Left lung (tissue), 10 donors: ENCODE results near the gene C5AR1. TPM values are rescaled to one million over a fixed set of nuclear protein-coding genes. Genes with fewer than 3 reads are reported as not detected.
A peak's percentile ranks its signal among the peaks of the same experiment; 100 is the strongest.

ENCODE experiments used
- ATAC-seq: fragments of 200-7000 bp; cut with Tn5 transposase; one replicate; pipeline ENCODE4 v1.9.1; 2020; ENCODE audit warnings: moderate library complexity
- DNase-seq, 4 donors: peaks; one replicate each; pipeline ENCODE4 v3.0.0-alpha.2; 2013 to 2020
- H3K27ac ChIP-seq, 2 donors: fragments of 200-600 bp; sonication (generic) in 1 of 2; one replicate each; pipeline versions ENCODE4 v1.5.0 to v1.8.0; 2020 to 2021
- H3K27me3 ChIP-seq, 2 donors: fragments of 200-600 bp; sonication (generic) in 1 of 2; one replicate each; pipeline versions ENCODE4 v1.5.0 to v1.8.0; 2020 to 2021
- H3K36me3 ChIP-seq, 2 donors: fragments of 200-600 bp; sonication (generic) in 1 of 2; one replicate each; pipeline versions ENCODE4 v1.5.0 to v1.8.0; 2020 to 2021
- H3K4me1 ChIP-seq, 2 donors: fragments of 200-600 bp; one replicate each; pipeline ENCODE4 v1.8.0; 2021
- H3K4me3 ChIP-seq, 2 donors: fragments of 200-600 bp; sonication (generic) in 1 of 2; one replicate each; pipeline versions ENCODE4 v1.5.0 to v1.8.0; 2020 to 2021; ENCODE audit warnings: mild to moderate bottlenecking in 1 of 2
- H3K9me3 ChIP-seq, 2 donors: fragments of 200-600 bp; sonication (generic) in 1 of 2; one replicate each; pipeline versions ENCODE4 v1.5.0 to v1.8.0; 2020 to 2021
- CTCF ChIP-seq, 2 donors: fragments of 200-600 bp; sonication (generic) in 1 of 2; IDR thresholded peaks; one replicate each; pipeline versions ENCODE4 v1.5.0 to v1.8.0; 2021; ENCODE audit warnings: antibody characterized with exemption in 2 of 2
- intact Hi-C, 2 donors: fragments of 100-400 bp; cut with DNase I; formaldehyde crosslinking; loops; one replicate each; pipeline versions ENCODE4 v1.11.2 to v1.14.2; 2022
- polyA plus RNA-seq, 6 donors: library from polyadenylated mRNA; unstranded; fragments of 120-200 nt; gene quantifications; one replicate each; pipeline ENCODE4 v1.2.1, GENCODE V29; 2013; ENCODE audit not compliant: insufficient read length in 6 of 6
- total RNA-seq, 2 donors: library from RNA; stranded (reverse); fragmentation: NEBNext Ultra II Directional; extraction: Animal tissue kit (Norgen Biotek cat#: 25700); gene quantifications; one replicate each; pipeline ENCODE4 v1.2.1, GENCODE V29; 2021
- donor health status: DM: no; HTN: yes; CAD: no.
- donor health status: DM: no; HTN: no; CAD: no.

C5AR1 gene
- total and polyA plus RNA-seq, 8 donors: 2.0 to 110 (median 3.5) TPM

GRCh38 chr19:47371261-47371660 is 61.6 kb downstream of the C5AR1 start:
- peak overlapping the region in 1 of 2 donors; percentile 85 for H3K27ac ChIP-seq
- peaks cover 0 to 97% of the 10 kb centered on the region in 2 donors for H3K36me3 ChIP-seq

More at GRCh38 chr19:47371261-47371660, 61.6 kb downstream of the C5AR1 start:
- no peaks in the 10 kb centered on the region for H3K27me3 ChIP-seq
- H3K4me1 ChIP-seq: peaks cover 0 to 39% of the 10 kb centered on the region in 2 donors
- intact Hi-C loops: no loop called here
- TF ChIP-seq CTCF (IDR thresholded peaks at IDR 0.05): no peak
- no peaks in the 10 kb centered on the region for H3K9me3 ChIP-seq
- DNase-seq (peak in 1 of 4 donors; percentile 72), ATAC-seq (no peak)
- H3K4me3 ChIP-seq: no peak overlapping the region

Other genes starting within 250 kb of the C5AR1 start
- gene ZC3H4, start 196.1 kb upstream of the C5AR1 start, total RNA-seq: 10 to 100 TPM; 37.9 to 39.2 TPM
- 10 to 100 TPM; 36.6 to 48.2 (median 39.8) TPM for gene ZC3H4, start 196.1 kb upstream of the C5AR1 start, polyA plus RNA-seq
- gene SAE1, start 179.0 kb upstream of the C5AR1 start, total RNA-seq: 10 to 100 TPM; 67.7 to 73.8 TPM
- gene SAE1, start 179.0 kb upstream of the C5AR1 start, polyA plus RNA-seq: 100 to 1,000 TPM in 3 of 6 donors, 10 to 100 TPM in 3; 88.2 to 125 (median 98.4) TPM
- gene BBC3, start 78.7 kb upstream of the C5AR1 start, total RNA-seq: 10 to 100 TPM in 1 of 2 donors, 1 to 10 TPM in 1; 8.7 to 13.8 TPM
- 1 to 10 TPM; 1.6 to 3.1 (median 2.3) TPM for gene BBC3, start 78.7 kb upstream of the C5AR1 start, polyA plus RNA-seq
- 10 to 100 TPM; 28.2 to 28.9 TPM for gene CCDC9, start 53.3 kb upstream of the C5AR1 start, total RNA-seq
- gene CCDC9, start 53.3 kb upstream of the C5AR1 start, polyA plus RNA-seq: 10 to 100 TPM; 24.7 to 35.8 (median 28.5) TPM
- 10 to 100 TPM; 22.1 to 22.2 TPM for gene INAFM1, start 35.0 kb upstream of the C5AR1 start, total RNA-seq
- gene INAFM1, start 35.0 kb upstream of the C5AR1 start, polyA plus RNA-seq: 10 to 100 TPM in 5 of 6 donors, 1 to 10 TPM in 1; 8.7 to 15.7 (median 11.5) TPM
- gene C5AR2, start 22.3 kb downstream of the C5AR1 start, total RNA-seq: 10 to 100 TPM in 1 of 2 donors, 1 to 10 TPM in 1; 3.4 to 11.2 TPM
- gene C5AR2, start 22.3 kb downstream of the C5AR1 start, polyA plus RNA-seq: under 1 TPM; 0.48 to 0.85 (median 0.75) TPM
- gene DHX34, start 39.5 kb downstream of the C5AR1 start, total RNA-seq: 10 to 100 TPM in 1 of 2 donors, 1 to 10 TPM in 1; 9.4 to 18.2 TPM
- gene DHX34, start 39.5 kb downstream of the C5AR1 start, polyA plus RNA-seq: 10 to 100 TPM; 12.1 to 17.8 (median 14.9) TPM
- gene MEIS3, start 109.7 kb downstream of the C5AR1 start, total RNA-seq: 10 to 100 TPM in 1 of 2 donors, 1 to 10 TPM in 1; 6.7 to 11.8 TPM
- 10 to 100 TPM; 23.7 to 30.2 (median 24.4) TPM for gene MEIS3, start 109.7 kb downstream of the C5AR1 start, polyA plus RNA-seq
- under 1 TPM in 1 of 2 donors, not detected in 1; 0.06 TPM for gene SLC8A2, start 162.0 kb downstream of the C5AR1 start, total RNA-seq
- under 1 TPM; 0.10 to 0.34 (median 0.21) TPM for gene SLC8A2, start 162.0 kb downstream of the C5AR1 start, polyA plus RNA-seq
- gene KPTN, start 174.4 kb downstream of the C5AR1 start, total RNA-seq: 10 to 100 TPM; 12.0 to 12.3 TPM
- 10 to 100 TPM; 13.1 to 17.8 (median 14.4) TPM for gene KPTN, start 174.4 kb downstream of the C5AR1 start, polyA plus RNA-seq
- gene NAPA, start 205.2 kb downstream of the C5AR1 start, total RNA-seq: 100 to 1,000 TPM; 106 to 118 TPM
- gene NAPA, start 205.2 kb downstream of the C5AR1 start, polyA plus RNA-seq: 100 to 1,000 TPM; 117 to 131 (median 120) TPM